Activated CD8-positive, alpha-beta memory T cell treated with anti-CD3 and anti-CD28 coated beads for 4 hours (primary cell): ENCODE results near the gene ATOH8.
"Not testable (repeated sequence)": the region's sequence is repeated elsewhere in the genome, so short reads cannot be mapped to it uniquely, and the experiment has no call there.

Experiments
- DNase-seq, 2 donors: peaks; one replicate each; pipeline ENCODE4 v3.0.0-alpha.2; 2020; ENCODE audit warnings: low read depth in 2 of 2

Gene ATOH8

GRCh38 chr2:85753525-85754312 is at the start of gene ATOH8:
Gene ATOH8, plus strand, starts transcription at chr2:85753991. Its CDS starts 199 bp downstream, at chr2:85754190.
- DNase-seq = no peak

DNA sequence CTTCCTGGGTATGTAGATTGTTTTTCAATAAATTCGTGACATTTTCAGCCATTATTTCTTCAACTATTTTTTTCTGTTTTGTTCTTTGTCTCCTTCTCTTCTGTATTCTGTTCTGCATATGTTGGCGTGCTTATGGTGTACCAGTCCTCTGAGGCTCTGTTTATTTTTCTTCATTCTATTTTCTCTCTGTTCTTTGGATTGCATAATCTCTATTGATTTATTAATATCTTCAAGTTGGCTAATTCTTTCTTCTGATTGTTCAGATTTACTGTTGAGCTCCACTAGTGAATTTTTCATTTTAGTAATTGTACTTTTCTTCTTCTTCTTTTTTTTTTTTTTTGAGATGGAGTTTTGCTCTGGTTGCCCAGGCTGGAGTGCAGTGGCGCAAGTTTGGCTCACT is 49.8 kb upstream of the ATOH8 start:
- DNase-seq = no peak

GRCh38 chr2:85704800-85705679 is 48.8 kb upstream of the ATOH8 start:
- DNase-seq = peak in 1 of 2 donors; percentile 31

- DNase-seq = no peak
Measured at GRCh38 chr2:85705680-85706039, 48.1 kb upstream of the ATOH8 start.

GRCh38 chr2:85706063-85706462 is 47.7 kb upstream of the ATOH8 start:
- DNase-seq = no peak

- no peak for DNase-seq
Measured at GRCh38 chr2:85706599-85707296, 47.0 kb upstream of the ATOH8 start.

GRCh38 chr2:85707304-85707703 is 46.5 kb upstream of the ATOH8 start:
- DNase-seq = peak; percentile 35 to 55

- no peak for DNase-seq
Measured at GRCh38 chr2:85708641-85709040, 45.1 kb upstream of the ATOH8 start.

- no peak for DNase-seq
Measured at GRCh38 chr2:85709401-85709811, 44.4 kb upstream of the ATOH8 start.

GRCh38 chr2:85710687-85711577 is 42.9 kb upstream of the ATOH8 start:
- DNase-seq = no peak

DNA sequence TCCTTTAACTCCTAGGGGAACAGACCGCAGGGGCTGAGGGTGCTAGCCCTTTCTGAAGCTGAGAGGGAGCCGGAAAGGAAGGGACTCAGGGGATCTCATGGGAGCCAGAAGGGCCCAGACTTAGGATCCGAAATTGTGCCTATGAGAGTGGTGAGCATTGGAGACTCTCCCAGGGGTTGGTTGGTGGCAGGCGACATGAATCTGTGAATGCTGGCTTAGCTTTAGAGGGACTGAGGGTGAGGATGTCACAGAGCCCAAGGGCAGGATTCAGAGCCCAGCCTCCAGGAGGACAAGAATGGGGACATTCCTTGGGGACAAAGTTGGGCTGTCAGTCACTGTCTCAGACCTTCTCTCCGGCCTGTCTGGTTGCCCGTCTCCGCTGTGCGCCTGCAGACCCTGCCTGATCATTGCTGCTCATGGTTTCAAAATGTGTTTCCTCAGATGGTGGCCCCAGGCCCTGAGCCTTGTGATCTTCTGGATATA is 42.2 kb upstream of the ATOH8 start:
- no peak for DNase-seq

GRCh38 chr2:85712336-85712735 is 41.5 kb upstream of the ATOH8 start:
- DNase-seq = no peak

DNA sequence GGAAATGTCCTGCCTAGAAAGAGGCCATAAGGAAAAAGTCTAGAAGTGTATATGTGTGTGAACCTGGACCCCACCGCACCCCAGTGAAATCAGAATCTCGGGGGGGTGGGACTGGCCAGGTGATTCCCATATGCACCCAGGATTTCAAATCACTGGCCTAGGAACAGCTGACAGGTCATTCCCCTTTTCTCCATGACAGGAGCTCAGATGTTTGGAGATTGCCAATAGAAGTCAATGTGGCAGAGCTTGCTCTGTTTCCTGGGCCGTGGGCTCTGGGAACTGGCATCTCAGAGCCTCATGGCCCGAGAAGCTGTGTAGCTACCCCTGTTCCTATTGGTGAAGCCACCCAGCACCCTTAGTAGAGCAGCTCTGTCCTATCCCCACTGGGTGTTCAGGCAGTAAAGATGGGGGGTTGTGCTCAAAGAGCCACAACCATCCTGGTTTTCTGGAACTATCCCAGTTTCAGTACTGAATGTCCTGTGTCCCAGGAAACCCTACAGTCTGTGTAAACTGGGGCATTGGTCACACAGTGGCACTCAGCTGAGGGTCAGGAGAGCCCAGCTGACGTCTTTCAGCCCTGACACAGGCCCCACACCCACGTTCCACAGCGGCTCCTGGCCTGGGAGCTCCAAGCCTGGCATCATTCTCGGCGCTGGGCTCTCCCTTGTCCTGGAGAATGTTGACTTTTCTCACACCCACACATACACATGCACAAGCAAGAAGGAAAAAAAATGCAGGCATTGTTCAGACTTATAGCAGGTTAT is 40.8 kb upstream of the ATOH8 start:
- no peak for DNase-seq

DNA sequence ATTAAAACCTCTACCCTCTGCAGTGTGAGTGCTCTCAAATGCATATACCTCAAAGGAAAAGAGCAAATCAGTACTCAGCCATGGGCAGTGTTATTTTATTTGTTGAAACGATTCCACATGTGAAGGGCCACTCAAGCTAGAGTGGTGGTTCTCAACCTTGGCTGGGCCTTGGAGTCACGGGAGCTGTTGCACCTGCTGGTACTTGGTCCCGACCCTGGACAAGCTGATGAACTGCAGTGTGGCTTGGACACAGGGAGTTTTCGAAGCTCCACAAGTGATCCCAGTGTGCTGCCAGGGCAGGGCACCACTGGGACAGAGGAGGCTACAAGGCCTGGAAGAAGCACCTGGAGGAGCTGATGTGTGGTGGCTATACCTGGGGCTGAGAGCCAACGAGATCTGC is 40.0 kb upstream of the ATOH8 start:
- DNase-seq = no peak

GRCh38 chr2:85714421-85714820 is 39.4 kb upstream of the ATOH8 start:
- not testable (repeated sequence) for DNase-seq

- DNase-seq = no peak
Measured at GRCh38 chr2:85714841-85715240, 39.0 kb upstream of the ATOH8 start.

GRCh38 chr2:85716346-85716914 is 37.4 kb upstream of the ATOH8 start:
- no peak for DNase-seq

- DNase-seq = no peak
Measured at GRCh38 chr2:85717308-85718008, 36.3 kb upstream of the ATOH8 start.

GRCh38 chr2:85718009-85718391 is 35.8 kb upstream of the ATOH8 start:
- DNase-seq = no peak
